ENCODE results near the gene DISP2.

DISP2 gene

GRCh38 chr15:40334541-40334940 lies 23.5 kb upstream of the DISP2 start:
- in situ Hi-C loops (cut with MboI; ENCODE audit: low sequenced_read_pairs), result no loop called here
- Histone ChIP-seq H3K4me3 (no peak overlapping the region), H3K27me3 (ENCODE audit: low read depth) (no peaks in the 10 kb centered on the region), H3K4me1 (no peaks in the 10 kb centered on the region; the same call in 1 of the 2 replicates), H3K36me3 (replicated peaks) (peaks cover 3% of the 10 kb centered on the region; the same call in 1 of the 2 replicates), H3K9me3 (no peaks in the 10 kb centered on the region)
- no peak for DNase-seq (ENCODE audit: low spot score in 2 of 2)

GRCh38 chr15:40334941-40335795 lies 22.9 kb upstream of the DISP2 start:
- Histone ChIP-seq H3K36me3 (replicated peaks) (peaks cover 3% of the 10 kb centered on the region; the same call in 1 of the 2 replicates), H3K4me3 (no peak overlapping the region), H3K4me1 (peaks cover 3% of the 10 kb centered on the region), H3K9me3 (no peaks in the 10 kb centered on the region), H3K27me3 (ENCODE audit: low read depth) (no peaks in the 10 kb centered on the region)
- no peak for DNase-seq (ENCODE audit: low spot score in 2 of 2)
- in situ Hi-C loops (cut with MboI; ENCODE audit: low sequenced_read_pairs), result no loop called here

- in situ Hi-C loops (cut with MboI; ENCODE audit: low sequenced_read_pairs), result no loop called here
Observed at GRCh38 chr15:40335938-40336743, 21.9 kb upstream of the DISP2 start.

DNA sequence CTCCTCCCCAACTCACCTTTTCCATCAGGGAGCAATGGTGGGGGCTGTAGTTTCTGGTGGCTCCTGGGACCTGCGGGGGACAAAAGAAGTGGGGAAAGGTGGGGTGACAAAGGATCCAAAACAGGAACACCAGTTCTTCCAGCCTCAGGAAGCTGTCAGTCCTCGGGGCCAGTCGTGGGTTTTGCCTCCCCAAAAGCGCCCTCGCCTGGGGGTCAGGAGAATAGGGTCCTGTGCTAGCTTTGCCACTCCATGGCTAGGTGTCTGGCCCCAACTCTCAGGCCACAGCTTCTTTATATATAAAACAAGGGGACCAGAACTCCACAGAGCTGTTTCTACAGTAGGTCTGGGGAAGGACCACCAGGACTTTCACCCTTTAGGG lies 21.3 kb upstream of the DISP2 start:
- H3K27me3 ChIP-seq (ENCODE audit: low read depth), result no peaks in the 10 kb centered on the region
- no peaks in the 10 kb centered on the region for H3K9me3 ChIP-seq
- peak in 1 of 2 experiments; percentile 62 for DNase-seq (ENCODE audit: low spot score in 2 of 2)
- in situ Hi-C loops (cut with MboI; ENCODE audit: low sequenced_read_pairs), result no loop called here
- H3K4me1 ChIP-seq, result peaks cover 15% of the 10 kb centered on the region
- H3K36me3 ChIP-seq (replicated peaks), result no peaks in the 10 kb centered on the region
- no peak overlapping the region for H3K4me3 ChIP-seq

More at GRCh38 chr15:40335938-40336743, 21.9 kb upstream of the DISP2 start:
- DNase-seq (ENCODE audit: low spot score in 2 of 2), result peak in 1 of 2 experiments; percentile 36
- Histone ChIP-seq H3K36me3 (replicated peaks) (no peaks in the 10 kb centered on the region), H3K4me1 (peaks cover 13% of the 10 kb centered on the region), H3K27me3 (ENCODE audit: low read depth) (no peaks in the 10 kb centered on the region), H3K9me3 (no peaks in the 10 kb centered on the region), H3K4me3 (no peak overlapping the region)

- no peaks in the 10 kb centered on the region for H3K27me3 ChIP-seq (ENCODE audit: low read depth)
- H3K36me3 ChIP-seq (replicated peaks), result no peaks in the 10 kb centered on the region
- in situ Hi-C loops (cut with MboI; ENCODE audit: low sequenced_read_pairs), result no loop called here
- H3K4me1 ChIP-seq, result peaks cover 15% of the 10 kb centered on the region
- H3K4me3 ChIP-seq, result no peak overlapping the region
- no peaks in the 10 kb centered on the region for H3K9me3 ChIP-seq
- no peak for DNase-seq (ENCODE audit: low spot score in 2 of 2)
Observed at GRCh38 chr15:40337597-40337996, 20.4 kb upstream of the DISP2 start.

- peaks cover 15% of the 10 kb centered on the region for H3K4me1 ChIP-seq
Observed at GRCh38 chr15:40338041-40338657, 19.9 kb upstream of the DISP2 start.

GRCh38 chr15:40338921-40339620 lies 18.9 kb upstream of the DISP2 start:
- Histone ChIP-seq H3K36me3 (replicated peaks) (no peaks in the 10 kb centered on the region), H3K9me3 (no peaks in the 10 kb centered on the region), H3K4me1 (peaks cover 15% of the 10 kb centered on the region), H3K27me3 (ENCODE audit: low read depth) (no peaks in the 10 kb centered on the region), H3K4me3 (no peak overlapping the region)
- in situ Hi-C loops (cut with MboI; ENCODE audit: low sequenced_read_pairs), result no loop called here
- no peak for DNase-seq (ENCODE audit: low spot score in 2 of 2)

More at GRCh38 chr15:40338041-40338657, 19.9 kb upstream of the DISP2 start:
- in situ Hi-C loops (cut with MboI; ENCODE audit: low sequenced_read_pairs), result no loop called here
- Histone ChIP-seq H3K4me3 (no peak overlapping the region), H3K36me3 (replicated peaks) (no peaks in the 10 kb centered on the region), H3K27me3 (ENCODE audit: low read depth) (no peaks in the 10 kb centered on the region), H3K9me3 (no peaks in the 10 kb centered on the region)
- peak; percentile 86 to 94 for DNase-seq (ENCODE audit: low spot score in 2 of 2)

DNA sequence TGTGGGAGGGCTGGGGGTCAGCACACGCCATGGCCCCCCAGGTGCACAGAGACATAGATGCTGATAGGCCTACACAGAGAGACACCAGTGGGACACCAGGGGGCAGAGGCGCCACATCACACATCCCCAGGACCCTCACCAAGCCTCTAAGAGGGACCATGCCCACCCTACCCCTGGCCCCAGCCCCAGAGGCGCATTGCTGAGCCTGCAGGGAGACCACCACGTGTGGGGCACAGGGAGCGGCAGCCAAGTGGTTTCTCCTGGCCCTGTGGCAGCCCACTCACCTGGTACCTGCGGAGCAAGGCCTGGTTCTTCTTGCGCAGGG lies 18.4 kb upstream of the DISP2 start:
- in situ Hi-C loops (cut with MboI; ENCODE audit: low sequenced_read_pairs), result no loop called here
- DNase-seq (ENCODE audit: low spot score in 2 of 2), result no peak
- no peaks in the 10 kb centered on the region for H3K27me3 ChIP-seq (ENCODE audit: low read depth)
- no peaks in the 10 kb centered on the region for H3K9me3 ChIP-seq
- H3K36me3 ChIP-seq (replicated peaks), result no peaks in the 10 kb centered on the region
- H3K4me1 ChIP-seq, result peaks cover 15% of the 10 kb centered on the region
- no peak overlapping the region for H3K4me3 ChIP-seq

DNA sequence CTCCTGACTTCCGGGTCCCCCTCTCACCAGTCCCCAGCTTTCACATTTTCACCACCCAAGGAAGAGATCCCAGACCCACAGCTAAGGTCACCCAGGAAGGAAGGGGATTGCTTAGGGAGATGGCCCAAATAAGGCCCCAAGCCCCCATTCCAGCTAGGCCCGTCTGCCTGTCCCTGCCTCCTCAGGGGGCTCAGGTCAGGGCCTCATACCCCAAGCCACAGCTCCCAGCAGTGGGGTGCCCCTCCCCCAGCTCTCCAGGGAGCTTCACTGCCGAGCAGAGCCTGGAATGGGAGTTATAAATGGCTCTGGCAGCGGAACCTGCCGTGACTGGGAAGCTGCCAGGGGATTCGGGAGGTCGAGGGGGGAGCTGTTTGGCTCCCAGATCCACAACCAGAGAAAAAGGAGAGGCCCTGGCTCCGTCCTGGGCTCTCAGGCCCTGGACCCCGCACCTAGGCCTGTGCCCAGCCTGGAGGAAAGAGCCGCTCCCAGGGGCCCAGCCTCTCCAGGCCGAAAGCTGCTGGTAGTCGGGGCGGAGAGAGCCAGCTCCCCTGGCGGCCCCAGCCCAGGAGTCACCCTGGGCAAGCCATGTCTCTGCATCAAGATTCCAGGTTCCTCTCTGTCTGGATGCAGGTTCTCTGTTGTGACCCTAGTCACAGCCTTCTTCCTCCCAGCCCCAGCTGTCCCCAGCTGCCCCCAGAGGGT lies 17.8 kb upstream of the DISP2 start:
- Histone ChIP-seq H3K36me3 (replicated peaks) (no peaks in the 10 kb centered on the region), H3K4me3 (peak overlapping the region; percentile 12), H3K27me3 (ENCODE audit: low read depth) (no peaks in the 10 kb centered on the region), H3K4me1 (peaks cover 15% of the 10 kb centered on the region), H3K9me3 (no peaks in the 10 kb centered on the region)
- DNase-seq (ENCODE audit: low spot score in 2 of 2), result peak in 1 of 2 experiments; percentile 54
- in situ Hi-C loops (cut with MboI; ENCODE audit: low sequenced_read_pairs), result no loop called here

DNA sequence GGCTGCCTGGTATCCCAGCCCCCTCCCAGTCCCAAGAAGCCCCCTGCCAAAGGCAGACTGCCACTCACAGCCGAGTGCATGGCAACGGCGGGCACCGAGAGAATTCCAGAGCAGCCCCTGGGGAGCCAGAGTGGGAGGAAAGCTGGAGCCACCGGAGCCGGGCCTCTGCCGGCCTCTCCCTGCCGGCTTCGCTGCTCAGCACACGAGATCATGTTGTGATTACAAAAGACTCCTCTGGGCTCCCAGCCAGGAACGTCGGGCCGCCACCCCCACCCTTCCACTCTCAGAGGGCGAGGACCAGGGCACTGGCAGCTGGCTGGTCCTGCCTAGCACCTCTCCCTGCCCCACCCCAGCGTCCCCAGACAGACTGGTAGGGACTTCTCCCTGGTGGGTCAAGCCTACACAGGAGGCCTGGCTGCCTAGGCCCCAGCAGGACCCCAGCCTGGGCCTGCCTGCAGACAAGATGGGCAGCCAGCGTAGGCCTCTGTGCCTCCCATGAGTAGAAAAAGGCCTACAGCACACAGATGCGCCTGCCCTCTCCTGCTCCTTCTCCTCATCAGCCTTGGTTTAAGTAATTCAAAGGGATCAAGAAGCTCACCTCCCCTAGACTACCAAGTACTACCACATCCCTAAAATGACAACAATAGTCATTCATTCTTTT lies 17.1 kb upstream of the DISP2 start, which contains the start of gene CCDC9B:
CCDC9B (minus strand) TSS at position 200 of the 661 bp plus-strand sequence; CDS start at position 80, 120 bp downstream.
- Histone ChIP-seq H3K9me3 (no peaks in the 10 kb centered on the region), H3K36me3 (replicated peaks) (no peaks in the 10 kb centered on the region), H3K27me3 (ENCODE audit: low read depth) (no peaks in the 10 kb centered on the region), H3K4me1 (peaks cover 15% of the 10 kb centered on the region), H3K4me3 (peak within 1 kb of the TSS; percentile 12)
- DNase-seq (ENCODE audit: low spot score in 2 of 2), result peak; percentile 63 to 82
- in situ Hi-C loops (cut with MboI; ENCODE audit: low sequenced_read_pairs), result no loop called here

DNA sequence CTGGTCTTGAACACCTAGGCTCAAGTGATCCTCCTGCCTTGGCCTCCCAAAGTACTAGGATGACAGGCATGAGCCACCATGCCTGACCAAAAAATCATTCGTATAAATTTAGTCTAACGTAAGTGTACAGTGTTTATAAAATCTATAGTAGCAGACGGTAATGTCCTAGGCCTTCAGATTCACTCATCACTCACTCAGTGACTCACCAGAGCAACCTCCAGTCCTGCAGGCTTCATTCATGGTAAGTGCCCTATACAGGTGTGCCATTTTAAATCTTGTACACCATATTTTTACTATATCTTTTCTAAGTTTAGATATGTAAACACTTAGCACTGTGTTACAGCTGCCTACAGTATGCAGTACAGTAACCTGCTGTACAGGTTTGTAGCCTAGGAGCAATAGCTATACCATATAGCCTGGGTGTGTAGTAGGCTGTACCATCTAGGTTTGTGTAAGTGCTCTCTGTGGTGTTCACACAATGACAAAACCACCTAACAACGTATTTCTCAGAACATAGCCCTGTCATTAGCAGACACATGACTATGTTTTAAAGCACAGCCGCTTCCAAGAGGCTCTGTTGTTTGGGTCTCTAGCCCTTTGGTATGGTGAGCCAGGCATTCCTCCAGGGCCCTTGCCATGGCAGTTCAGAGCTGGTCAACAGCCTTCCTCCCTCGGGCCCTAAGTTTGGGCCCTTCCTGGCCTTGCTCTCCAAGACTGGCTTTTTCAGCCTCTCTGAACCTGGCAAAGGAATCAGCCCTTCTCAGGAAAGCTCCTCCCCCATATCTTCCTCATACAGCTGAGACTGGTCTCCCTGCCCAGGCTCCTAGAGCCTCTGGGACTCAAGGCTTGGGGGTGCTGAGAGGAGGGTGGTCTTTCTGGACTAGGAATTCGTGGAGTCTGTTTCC lies 15.4 kb upstream of the DISP2 start:
- in situ Hi-C loops (cut with MboI; ENCODE audit: low sequenced_read_pairs), result no loop called here
- no peaks in the 10 kb centered on the region for H3K9me3 ChIP-seq
- H3K4me1 ChIP-seq, result peaks cover 15% of the 10 kb centered on the region
- DNase-seq (ENCODE audit: low spot score in 2 of 2), result no peak
- H3K36me3 ChIP-seq (replicated peaks), result no peaks in the 10 kb centered on the region
- no peak overlapping the region for H3K4me3 ChIP-seq
- H3K27me3 ChIP-seq (ENCODE audit: low read depth), result no peaks in the 10 kb centered on the region

DNA sequence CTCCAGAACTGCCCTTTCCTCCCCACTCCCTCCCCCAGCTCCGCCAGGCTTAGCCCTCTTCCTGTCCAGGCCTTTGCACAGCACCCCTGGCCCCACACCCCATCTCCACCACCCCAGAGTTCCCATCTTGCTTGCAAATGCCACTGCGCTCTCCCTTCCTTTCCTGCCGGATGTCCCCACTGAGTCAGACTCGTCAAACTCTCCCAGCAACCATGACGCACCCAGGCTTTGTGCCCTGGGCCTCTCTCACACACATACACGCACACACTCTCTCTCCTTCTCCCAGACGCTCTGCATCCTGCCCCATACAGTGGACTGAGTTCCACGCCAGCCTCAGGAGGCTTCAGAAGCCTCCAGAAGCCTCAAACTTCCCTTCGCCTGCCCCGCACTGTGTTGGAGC lies 14.5 kb upstream of the DISP2 start:
- no peak overlapping the region for H3K4me3 ChIP-seq
- in situ Hi-C loops (cut with MboI; ENCODE audit: low sequenced_read_pairs), result no loop called here
- no peak for DNase-seq (ENCODE audit: low spot score in 2 of 2)

More for the DNA sequence above, 14.5 kb upstream of the DISP2 start:
- no peaks in the 10 kb centered on the region for H3K9me3 ChIP-seq
- H3K27me3 ChIP-seq (ENCODE audit: low read depth), result no peaks in the 10 kb centered on the region
- H3K4me1 ChIP-seq, result peaks cover 15% of the 10 kb centered on the region
- H3K36me3 ChIP-seq (replicated peaks), result no peaks in the 10 kb centered on the region
